GM12801 (cell line): ENCODE results near the gene SNED1.

Experiments used
- CTCF ChIP-seq: IDR thresholded peaks from one replicate; pipeline ENCODE4 v1.5.1; 2011; ENCODE audit warnings: control low read depth; ENCODE audit not compliant: insufficient read length; ENCODE audit errors: extremely low read depth

SNED1 gene

GRCh38 chr2:241015439-241015838 is 17.0 kb downstream of the SNED1 start:
- no peak for TF ChIP-seq CTCF

GRCh38 chr2:241017228-241017940 is 19.0 kb downstream of the SNED1 start:
- TF ChIP-seq CTCF: no peak

- TF ChIP-seq CTCF: no peak
Observed at GRCh38 chr2:241018051-241018891, 19.9 kb downstream of the SNED1 start.

GRCh38 chr2:241019441-241020139 is 21.2 kb downstream of the SNED1 start:
- no peak for TF ChIP-seq CTCF

GRCh38 chr2:241020201-241020600 is 21.8 kb downstream of the SNED1 start:
- TF ChIP-seq CTCF: no peak

GRCh38 chr2:241020629-241021190 is 22.3 kb downstream of the SNED1 start:
- no peak for TF ChIP-seq CTCF

- TF ChIP-seq CTCF: no peak
Observed at GRCh38 chr2:241025639-241026038, 27.2 kb downstream of the SNED1 start.
